ENCODE data around the gene ZYG11A.

GRCh38 chr1:52825868-52826267 lies 16.7 kb upstream of the ZYG11A start:
- TF ChIP-seq ATF3 (CRISPR knock-in tag; conservative IDR thresholded peaks at IDR 0.05) = no peak
- TF ChIP-seq GTF2I (CRISPR knock-in tag; conservative IDR thresholded peaks at IDR 0.05) = no peak
- no peak for TF ChIP-seq CTCF (IDR thresholded peaks at IDR 0.05)
- no peak for TF ChIP-seq ZSCAN18 (CRISPR knock-in tag; IDR thresholded peaks at IDR 0.05)
- TF ChIP-seq NFE2L1 (CRISPR knock-in tag; IDR thresholded peaks at IDR 0.05) = no peak
- no peak for TF ChIP-seq STAT6 (CRISPR knock-in tag; conservative IDR thresholded peaks at IDR 0.05; ENCODE audit: low read depth)
- TF ChIP-seq USF2 (CRISPR knock-in tag; IDR thresholded peaks at IDR 0.05) = no peak
- TF ChIP-seq NR1H2 (CRISPR knock-in tag; IDR thresholded peaks at IDR 0.05) = no peak
- TF ChIP-seq CREB1 (CRISPR knock-in tag; IDR thresholded peaks at IDR 0.05) = no peak
- no peak for TF ChIP-seq MAX (CRISPR knock-in tag; IDR thresholded peaks at IDR 0.05)

Data from WTC11 (cell line).